NCI-H460 (cell line): ENCODE data around the gene ATG7. TPM values are rescaled to one million over a fixed set of nuclear protein-coding genes. Genes with fewer than 3 reads are reported as not detected.

Source experiments
- DNase-seq: peaks from one replicate; pipeline ENCODE4 v3.0.0-alpha.2; 2016; ENCODE audit warnings: low read depth; ENCODE audit errors: extremely low read depth
- total RNA-seq: library from RNA; depleted of rRNA; stranded (reverse); fragments of >200 nt; shearing (Covaris generic); gene quantifications from 2 replicates; pipeline ENCODE4 v1.2.3, GENCODE V29; 2014

The ATG7 gene
- total RNA-seq, 1 experiment from 2014 or later, result 31.9 TPM

GRCh38 chr3:11544412-11545181 lies 272.4 kb downstream of the ATG7 start:
- DNase-seq, result no peak

DNA sequence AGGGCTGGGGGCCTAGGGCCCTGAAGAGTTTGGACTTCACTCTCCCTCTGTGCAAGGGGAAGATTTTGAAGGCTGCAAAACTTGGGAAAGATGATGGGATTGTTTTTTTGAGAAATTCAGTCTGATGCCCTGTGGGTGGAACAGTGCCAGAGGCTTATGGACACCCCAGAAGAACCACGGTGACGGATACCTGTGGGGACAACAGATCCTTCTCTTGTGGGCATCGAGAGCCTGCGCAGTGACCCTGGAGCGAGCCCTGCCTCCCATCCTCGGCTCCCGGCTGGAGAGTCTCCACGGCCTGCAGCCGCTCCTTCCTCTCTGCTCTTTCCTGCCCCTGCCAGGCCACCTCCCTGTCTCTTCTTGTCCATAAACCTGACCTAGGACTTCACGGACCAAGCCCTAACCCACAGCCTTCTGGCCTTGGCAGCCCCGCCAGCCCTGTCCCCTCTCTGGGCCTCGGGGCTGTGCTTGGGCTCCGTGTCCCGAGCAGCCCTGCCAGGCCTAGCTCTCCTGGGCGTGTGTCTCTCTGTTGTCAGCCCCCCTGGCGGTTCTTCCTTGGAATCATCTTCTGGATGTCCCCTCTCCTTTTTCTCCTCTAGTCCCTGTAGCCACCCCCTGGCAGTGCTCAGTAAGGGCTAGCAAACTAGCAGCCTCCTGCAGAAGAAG lies 273.1 kb downstream of the ATG7 start:
- DNase-seq, result no peak

DNA sequence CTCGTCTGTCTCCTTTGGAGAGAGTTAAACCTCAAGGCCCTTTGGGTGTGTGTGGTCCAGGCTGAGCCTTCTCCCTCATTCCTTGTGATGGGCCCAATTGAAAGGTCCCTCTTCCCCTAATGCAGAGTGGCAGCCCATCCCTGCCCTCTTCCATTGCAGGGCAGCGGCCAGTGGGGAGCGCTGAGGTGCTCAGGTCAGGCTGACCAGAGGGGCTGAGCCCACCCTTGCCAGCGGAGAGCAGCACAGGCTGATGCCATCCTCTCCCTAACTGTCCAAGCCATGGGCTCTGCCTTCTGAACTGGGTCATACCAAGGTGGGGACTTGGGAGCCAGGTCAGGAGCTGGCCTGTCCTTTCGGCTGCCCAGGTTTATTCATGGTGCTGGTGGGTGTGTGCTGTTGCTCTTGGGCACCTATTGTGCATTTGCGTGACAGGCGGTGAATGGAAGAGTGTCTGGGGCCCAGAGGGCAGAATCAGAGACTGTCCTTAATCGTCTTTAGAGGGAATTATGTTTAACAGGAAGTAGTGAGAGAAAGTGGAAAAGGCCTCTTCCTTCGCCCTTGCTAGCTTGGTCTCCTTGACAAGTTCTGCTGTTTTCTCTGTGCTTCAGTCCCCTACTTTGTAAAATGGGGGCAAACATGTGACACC lies 274.6 kb downstream of the ATG7 start:
- DNase-seq, result no peak

- DNase-seq, result no peak
Measured at GRCh38 chr3:11547498-11547897, 275.3 kb downstream of the ATG7 start.

GRCh38 chr3:11548721-11549131 lies 276.5 kb downstream of the ATG7 start:
- no peak for DNase-seq

DNA sequence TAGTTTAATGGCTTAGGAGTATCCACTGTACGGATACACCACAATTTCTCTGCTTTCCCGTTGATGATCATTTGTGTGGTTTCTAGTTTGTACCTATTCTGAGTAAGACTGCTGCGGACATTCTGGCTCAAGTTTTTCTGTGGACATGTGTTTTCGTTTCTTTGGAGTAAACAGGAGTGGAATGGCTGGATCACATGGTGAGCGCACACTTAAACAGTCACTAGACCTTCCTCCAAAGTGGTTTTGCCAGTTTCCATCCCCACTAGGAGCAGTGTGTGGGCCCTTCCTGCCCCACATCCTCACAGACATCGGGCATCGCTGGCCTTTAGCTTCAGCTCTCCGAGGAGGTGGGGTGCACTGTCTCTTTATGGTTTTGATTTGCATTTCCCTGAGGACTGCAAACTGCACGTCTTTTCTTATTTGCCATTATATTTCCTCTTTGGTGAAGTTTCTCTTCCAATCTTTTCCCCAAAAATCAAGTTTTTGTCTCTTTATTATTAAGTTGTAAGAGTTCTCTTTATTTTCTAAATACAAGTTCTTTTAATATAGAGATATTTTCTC lies 277.5 kb downstream of the ATG7 start:
- DNase-seq, result no peak

DNA sequence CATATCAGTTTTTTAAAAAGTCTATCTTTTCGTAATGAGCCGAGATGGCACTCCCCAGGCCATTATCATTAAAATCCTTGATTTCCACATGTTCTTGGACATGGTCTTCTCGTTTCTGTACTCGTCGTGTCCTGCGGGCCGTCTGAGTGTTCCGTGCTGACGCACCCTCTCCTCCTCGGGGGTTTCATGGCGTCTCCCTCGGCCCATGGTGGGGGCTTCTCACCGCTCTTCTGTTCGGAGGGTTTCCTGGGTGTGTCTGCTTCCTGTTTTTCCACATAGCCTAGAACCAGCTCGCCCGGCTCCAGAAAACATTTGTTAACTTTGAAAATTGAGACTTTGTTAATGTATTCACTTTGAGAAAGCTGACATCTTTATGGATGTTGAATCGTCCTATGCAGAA lies 278.8 kb downstream of the ATG7 start:
- DNase-seq, result no peak

- no peak for DNase-seq
Measured at GRCh38 chr3:11552289-11553264, 280.4 kb downstream of the ATG7 start.

DNA sequence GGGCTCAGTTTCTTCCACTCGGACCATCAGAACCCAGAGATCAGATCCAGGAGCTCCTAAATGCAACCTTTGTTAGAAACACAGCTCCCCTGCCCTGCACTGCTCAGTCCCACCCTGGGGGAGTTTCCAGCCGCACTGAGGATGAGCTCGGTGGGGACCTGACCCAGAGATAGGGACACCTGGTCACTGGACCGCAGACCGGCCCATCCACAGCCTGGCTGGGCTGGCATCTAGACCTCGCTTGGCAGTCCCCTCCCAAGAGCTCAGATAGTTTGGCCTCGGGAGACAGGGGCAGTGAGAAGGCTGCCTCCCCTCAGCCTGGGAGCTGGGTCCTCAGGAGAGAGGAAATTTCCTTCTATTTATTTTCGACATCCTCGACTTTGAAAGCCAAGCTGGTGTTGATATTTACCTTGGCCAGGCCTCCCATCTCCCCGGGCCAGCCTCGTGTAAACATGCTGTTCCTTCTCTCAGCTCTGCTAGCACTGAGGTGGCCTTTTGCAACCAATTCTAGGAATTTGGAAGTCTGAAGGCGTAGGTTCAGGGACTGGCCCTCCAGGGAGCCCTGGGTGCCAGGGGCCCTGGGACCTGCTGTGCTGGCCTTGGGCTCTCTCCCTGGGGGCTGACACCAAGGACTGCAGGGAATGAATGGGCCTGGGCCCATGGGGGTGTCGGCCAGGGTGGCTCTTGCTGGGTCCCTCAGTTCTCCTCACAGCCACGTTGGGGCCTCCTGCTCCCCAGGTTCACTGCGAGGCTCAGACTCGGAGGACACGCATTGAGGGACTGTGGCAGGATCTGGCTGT lies 281.4 kb downstream of the ATG7 start:
- DNase-seq, result no peak

DNA sequence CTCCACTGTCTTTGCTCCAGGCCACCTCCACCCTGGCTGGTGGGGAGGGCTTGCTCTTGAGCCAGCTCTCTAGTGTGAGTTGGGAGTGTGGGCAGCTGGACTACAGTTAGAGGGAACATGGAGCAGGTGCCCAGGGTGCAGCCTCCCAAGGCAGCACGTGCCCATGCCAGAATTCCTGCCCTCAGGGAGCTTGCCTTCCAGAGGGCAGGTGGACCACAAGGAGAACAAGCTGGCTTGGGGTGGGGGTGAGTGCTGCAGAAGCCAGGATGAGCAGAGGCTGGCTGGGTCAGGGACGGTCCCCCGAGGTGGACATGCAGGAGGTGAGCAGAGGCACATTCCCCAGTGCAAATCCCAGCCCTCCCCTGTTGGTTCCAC lies 282.0 kb downstream of the ATG7 start:
- no peak for DNase-seq

- DNase-seq, result no peak
Measured at GRCh38 chr3:11554666-11555065, 282.5 kb downstream of the ATG7 start.

GRCh38 chr3:11555211-11555782 lies 283.1 kb downstream of the ATG7 start:
- DNase-seq, result no peak

DNA sequence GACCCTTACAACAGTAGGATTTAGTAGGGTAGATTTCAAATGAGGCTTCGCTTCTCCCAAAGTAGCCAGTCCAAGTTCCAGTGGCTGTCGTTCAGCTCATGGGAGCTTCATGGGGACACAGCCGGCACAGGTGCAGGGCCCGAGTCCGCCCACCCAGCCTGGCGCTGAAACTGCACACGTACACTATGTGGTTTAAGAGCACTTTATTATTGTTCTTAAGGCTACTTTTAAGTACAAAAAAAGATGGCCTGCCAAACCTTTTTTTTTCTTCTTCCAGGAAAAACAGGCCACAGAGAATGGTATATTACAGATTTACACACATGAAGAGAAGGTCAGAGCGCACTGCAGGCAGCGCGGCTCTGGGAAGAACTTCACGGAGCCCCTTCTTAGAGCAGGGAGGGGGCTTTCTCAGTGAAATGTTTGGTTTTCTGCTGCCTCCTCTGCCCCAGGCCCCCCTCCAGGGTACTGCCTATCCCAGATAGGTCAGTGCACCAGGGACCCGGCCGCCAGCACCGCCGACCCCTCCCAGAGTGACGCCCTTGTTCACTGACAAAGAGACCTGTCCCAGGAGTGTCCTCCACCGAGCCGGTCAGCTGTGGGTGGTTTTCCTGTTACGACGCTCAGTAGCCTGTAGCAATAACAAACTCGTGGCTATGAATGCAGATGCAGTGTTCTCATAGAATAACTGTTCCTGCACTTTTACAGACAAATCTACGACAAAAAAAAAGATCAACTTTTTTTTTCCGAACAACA lies 283.9 kb downstream of the ATG7 start:
- no peak for DNase-seq

GRCh38 chr3:11556851-11557644 lies 284.9 kb downstream of the ATG7 start:
- DNase-seq, result no peak

DNA sequence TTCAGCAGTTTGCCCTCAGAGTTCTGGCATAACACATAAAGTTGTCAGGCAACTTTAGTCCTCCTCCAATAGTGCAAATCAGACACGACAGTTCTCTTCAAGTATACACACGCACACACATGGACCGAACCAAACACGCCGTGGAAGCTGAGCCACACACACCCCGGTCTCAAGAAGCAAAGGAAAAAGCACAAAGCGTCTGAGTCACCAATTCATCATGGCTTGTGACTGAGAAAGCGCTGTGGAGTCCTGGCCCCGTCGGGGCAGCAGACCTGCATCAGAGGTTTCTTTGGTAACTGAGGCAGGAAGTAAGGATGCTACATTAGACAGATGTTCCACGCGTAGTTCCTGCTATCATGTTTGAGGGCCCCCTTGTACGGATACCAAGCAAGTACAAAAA lies 285.8 kb downstream of the ATG7 start:
- DNase-seq, result no peak

GRCh38 chr3:11558411-11558903 lies 286.3 kb downstream of the ATG7 start:
- DNase-seq, result no peak
